Rectal smooth muscle tissue (tissue), 1 donor: ENCODE measurements around the gene DIRAS3.
"Not testable (repeated sequence)": the region's sequence is repeated elsewhere in the genome, so short reads cannot be mapped to it uniquely, and the experiment has no call there.

Source experiments
- H3K27ac ChIP-seq: one replicate; pipeline ENCODE4 v1.7.0; 2013; ENCODE audit warnings: low read depth, low read length, inconsistent platforms
- H3K27me3 ChIP-seq: one replicate; pipeline ENCODE4 v1.7.0; 2013; ENCODE audit warnings: low read length; ENCODE audit not compliant: control insufficient read depth, insufficient read depth
- H3K36me3 ChIP-seq: one replicate; pipeline ENCODE4 v1.7.0; 2013; ENCODE audit warnings: low read length; ENCODE audit not compliant: control insufficient read depth, insufficient read depth
- H3K4me1 ChIP-seq: one replicate; pipeline ENCODE4 v1.7.0; 2013; ENCODE audit warnings: low read length; ENCODE audit not compliant: control insufficient read depth, insufficient read depth
- H3K4me3 ChIP-seq: one replicate; pipeline ENCODE4 v1.7.0; 2013; ENCODE audit warnings: low read length
- H3K9ac ChIP-seq: one replicate; pipeline ENCODE4 v1.7.0; 2013; ENCODE audit warnings: low read length

DIRAS3 gene

DNA sequence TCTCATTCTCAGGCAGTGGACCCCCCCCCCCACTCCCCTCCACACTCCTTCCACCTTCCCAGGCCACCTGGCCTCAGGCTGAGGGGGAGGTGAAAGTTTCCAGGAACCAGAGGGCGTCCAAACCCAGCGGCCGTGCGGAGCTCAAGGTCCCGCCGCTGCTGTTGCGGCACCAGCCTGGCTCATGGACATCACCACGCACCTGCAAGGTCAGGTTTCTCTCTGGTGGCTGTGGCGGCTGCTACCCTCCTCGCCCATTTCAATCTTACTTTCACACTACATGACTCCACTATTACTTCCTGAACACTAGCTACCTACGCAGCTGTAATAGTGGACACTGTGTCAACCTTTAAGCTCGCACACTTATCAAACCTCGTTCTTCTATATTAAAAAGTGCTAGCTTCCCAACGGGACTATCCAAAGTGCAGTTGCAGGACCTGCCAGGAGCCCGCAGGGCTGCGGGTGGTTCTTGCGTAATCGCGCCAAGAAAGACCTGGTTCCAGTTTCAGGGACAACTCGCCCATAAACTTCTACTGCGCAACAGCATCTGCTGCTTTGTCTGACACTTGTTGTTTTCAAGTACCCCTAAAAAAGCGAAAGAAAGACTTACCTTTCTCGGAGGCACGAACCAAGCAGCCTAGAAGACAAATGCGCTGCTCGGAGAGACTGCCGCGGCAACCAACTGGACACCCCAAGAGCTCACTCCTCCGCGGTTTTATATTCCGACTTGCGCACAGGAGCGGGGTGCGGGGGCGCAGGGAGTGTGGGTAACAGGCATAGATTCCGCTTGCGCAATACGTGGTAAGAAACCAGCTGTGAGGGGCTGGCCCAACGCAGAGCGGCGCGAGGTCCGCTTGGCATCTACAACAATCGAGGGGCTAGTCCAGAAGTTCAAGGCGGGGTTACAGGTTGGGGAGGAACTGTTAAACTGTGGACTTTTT lies at the start of gene DIRAS3:
Gene DIRAS3, minus strand, starts transcription at position 687 of the 938 bp plus-strand sequence. CDS start 3,330 bp downstream, outside the sequence.
- H3K4me1 ChIP-seq: no peaks in the 10 kb centered on the region
- peak within 1 kb of the TSS; percentile 23 for H3K4me3 ChIP-seq
- H3K9ac ChIP-seq: no peak within 1 kb of the TSS
- H3K27ac ChIP-seq: no peak within 1 kb of the TSS
- no peaks in the 10 kb centered on the region for H3K36me3 ChIP-seq
- H3K27me3 ChIP-seq: no peaks in the 10 kb centered on the region

DNA sequence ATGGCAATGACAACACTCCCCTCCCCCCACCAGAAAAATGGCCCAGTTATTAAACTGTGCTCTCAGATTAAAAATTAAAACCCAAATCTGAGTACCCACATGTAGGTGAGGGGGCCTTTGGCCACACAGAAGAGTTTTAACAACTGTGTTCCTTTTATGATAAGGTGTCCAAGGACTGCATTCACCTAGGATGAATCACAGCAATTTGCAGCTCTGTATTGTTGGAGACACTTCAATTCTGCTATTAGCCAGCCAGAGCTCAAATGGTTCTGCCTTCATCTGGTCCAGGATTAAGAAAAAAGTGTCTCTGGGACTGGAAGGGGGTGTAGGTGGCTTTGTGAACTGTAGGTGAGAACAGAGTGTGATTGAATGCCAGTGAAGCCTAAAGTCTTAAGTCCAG lies 43.3 kb upstream of the DIRAS3 start:
- Histone ChIP-seq H3K4me1 (no peaks in the 10 kb centered on the region), H3K27ac (no peak overlapping the region), H3K36me3 (no peaks in the 10 kb centered on the region), H3K27me3 (no peaks in the 10 kb centered on the region), H3K9ac (no peak overlapping the region), H3K4me3 (no peak overlapping the region)

GRCh38 chr1:68087184-68087583 lies 36.8 kb upstream of the DIRAS3 start:
- Histone ChIP-seq H3K4me1 (no peaks in the 10 kb centered on the region), H3K4me3 (no peak overlapping the region), H3K27me3 (no peaks in the 10 kb centered on the region), H3K27ac (no peak overlapping the region), H3K9ac (no peak overlapping the region), H3K36me3 (no peaks in the 10 kb centered on the region)

GRCh38 chr1:68085752-68086151 lies 35.3 kb upstream of the DIRAS3 start:
- Histone ChIP-seq H3K4me1 (no peaks in the 10 kb centered on the region), H3K27me3 (no peaks in the 10 kb centered on the region), H3K36me3 (no peaks in the 10 kb centered on the region), H3K27ac (no peak overlapping the region), H3K9ac (no peak overlapping the region), H3K4me3 (no peak overlapping the region)

- Histone ChIP-seq H3K27ac (no peak overlapping the region), H3K9ac (no peak overlapping the region), H3K27me3 (no peaks in the 10 kb centered on the region), H3K4me3 (no peak overlapping the region), H3K36me3 (no peaks in the 10 kb centered on the region), H3K4me1 (no peaks in the 10 kb centered on the region)
Observed at GRCh38 chr1:68083686-68084085, 33.3 kb upstream of the DIRAS3 start.

DNA sequence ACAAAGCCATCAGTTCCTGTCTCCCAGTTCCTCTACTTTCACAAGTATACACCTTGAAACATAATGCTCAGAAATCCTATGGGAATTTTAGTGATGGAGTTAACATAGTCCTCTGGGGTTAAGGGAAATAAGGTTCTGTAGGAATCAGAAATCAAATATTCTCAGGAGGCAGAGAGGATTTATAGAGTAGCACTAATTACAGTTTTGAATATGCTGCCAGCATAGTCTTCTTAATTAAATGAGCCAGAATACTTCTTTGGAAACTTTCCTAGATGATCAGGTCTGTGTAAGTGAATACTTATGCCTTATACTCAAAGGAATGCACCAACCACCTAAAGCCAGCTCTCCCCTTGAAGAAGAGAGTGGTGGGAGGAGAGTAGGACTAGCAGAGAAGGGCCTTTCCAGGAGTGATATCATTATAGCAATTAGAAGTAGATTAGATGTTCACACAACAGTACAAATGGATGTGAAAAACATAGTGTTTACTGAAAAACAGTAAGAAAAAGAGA lies 31.4 kb upstream of the DIRAS3 start:
- H3K36me3 ChIP-seq: no peaks in the 10 kb centered on the region
- no peak overlapping the region for H3K9ac ChIP-seq
- no peak overlapping the region for H3K4me3 ChIP-seq
- no peaks in the 10 kb centered on the region for H3K4me1 ChIP-seq
- H3K27ac ChIP-seq: no peak overlapping the region
- H3K27me3 ChIP-seq: no peaks in the 10 kb centered on the region

GRCh38 chr1:68078647-68079046 lies 28.2 kb upstream of the DIRAS3 start:
- Histone ChIP-seq H3K4me3 (no peak overlapping the region), H3K27ac (no peak overlapping the region), H3K9ac (no peak overlapping the region), H3K27me3 (no peaks in the 10 kb centered on the region), H3K4me1 (no peaks in the 10 kb centered on the region), H3K36me3 (no peaks in the 10 kb centered on the region)

DNA sequence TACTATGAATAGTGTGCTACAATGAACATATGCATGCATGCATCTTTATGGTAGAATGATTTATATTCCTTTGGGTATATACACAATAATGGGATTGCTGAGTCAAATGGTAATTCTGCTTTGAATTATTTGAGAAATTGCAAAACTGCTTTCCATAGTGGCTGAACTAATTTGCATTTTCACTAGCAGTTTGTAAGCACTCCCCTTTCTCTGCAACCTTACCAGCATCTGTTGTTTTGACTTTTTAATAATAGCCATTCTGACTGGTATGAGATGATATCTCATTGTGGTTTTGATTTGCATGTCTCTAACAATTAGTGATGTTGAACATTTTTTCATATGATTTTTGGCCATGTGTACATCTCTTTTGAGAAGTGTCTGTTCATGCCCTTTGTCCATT lies 24.0 kb upstream of the DIRAS3 start:
- H3K4me3 ChIP-seq: no peak overlapping the region
- no peaks in the 10 kb centered on the region for H3K36me3 ChIP-seq
- H3K27ac ChIP-seq: no peak overlapping the region
- H3K9ac ChIP-seq: no peak overlapping the region
- H3K27me3 ChIP-seq: no peaks in the 10 kb centered on the region
- H3K4me1 ChIP-seq: no peaks in the 10 kb centered on the region

DNA sequence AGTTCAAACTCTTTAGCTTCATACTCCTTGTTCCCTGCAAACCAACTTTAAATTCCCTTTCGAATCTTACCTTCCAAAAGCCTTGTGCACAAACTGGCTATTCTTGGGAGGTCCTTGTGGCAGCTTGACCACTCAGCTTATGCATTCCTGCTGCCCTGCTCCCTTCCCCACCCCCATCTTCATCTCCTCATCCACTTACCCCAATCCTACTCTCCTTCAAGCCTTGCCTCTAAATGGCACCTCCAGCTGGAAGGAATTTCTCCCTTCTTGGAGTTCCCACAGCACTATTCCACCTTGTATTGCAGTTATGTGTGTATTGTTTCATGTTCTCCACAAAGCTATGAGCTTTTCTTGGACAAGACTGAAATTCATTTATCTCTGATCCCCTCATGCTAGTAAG lies 15.3 kb upstream of the DIRAS3 start:
- Histone ChIP-seq H3K27me3 (no peaks in the 10 kb centered on the region), H3K27ac (no peak overlapping the region), H3K4me3 (no peak overlapping the region), H3K4me1 (no peaks in the 10 kb centered on the region), H3K9ac (no peak overlapping the region), H3K36me3 (no peaks in the 10 kb centered on the region)

DNA sequence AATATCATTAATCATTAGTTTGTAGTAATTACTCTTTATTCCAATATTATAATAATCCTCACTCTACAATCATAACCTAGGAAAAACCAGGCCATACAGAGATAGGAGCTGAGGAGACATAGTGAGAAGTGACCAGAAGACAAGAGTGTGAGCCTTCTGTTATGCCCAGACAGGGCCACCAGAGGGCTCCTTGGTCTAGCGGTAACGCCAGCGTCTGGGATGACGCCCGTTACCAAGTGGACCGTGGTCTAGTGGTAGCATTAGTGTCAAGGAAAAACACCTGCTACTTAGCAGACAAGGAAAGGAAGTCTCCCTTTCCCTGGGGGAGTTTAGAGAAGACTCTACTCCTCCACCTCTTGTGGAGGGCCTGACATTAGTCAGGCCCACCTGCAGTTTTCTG lies 7.6 kb upstream of the DIRAS3 start:
- not testable (repeated sequence) for H3K36me3 ChIP-seq, H3K4me3 ChIP-seq, H3K9ac ChIP-seq, H3K4me1 ChIP-seq, H3K27ac ChIP-seq, H3K27me3 ChIP-seq

GRCh38 chr1:68057564-68057963 lies 7.1 kb upstream of the DIRAS3 start:
- Histone ChIP-seq H3K9ac (no peak overlapping the region), H3K27me3 (no peaks in the 10 kb centered on the region), H3K4me1 (no peaks in the 10 kb centered on the region), H3K27ac (no peak overlapping the region), H3K4me3 (no peak overlapping the region), H3K36me3 (no peaks in the 10 kb centered on the region)

GRCh38 chr1:68057050-68057449 lies 6.6 kb upstream of the DIRAS3 start:
- Histone ChIP-seq H3K27me3 (no peaks in the 10 kb centered on the region), H3K36me3 (no peaks in the 10 kb centered on the region), H3K4me3 (no peak overlapping the region), H3K4me1 (no peaks in the 10 kb centered on the region), H3K27ac (no peak overlapping the region), H3K9ac (no peak overlapping the region)

- Histone ChIP-seq H3K27ac (no peak overlapping the region), H3K4me3 (peak overlapping the region; percentile 17), H3K9ac (no peak overlapping the region), H3K36me3 (no peaks in the 10 kb centered on the region), H3K4me1 (no peaks in the 10 kb centered on the region), H3K27me3 (no peaks in the 10 kb centered on the region)
Observed at GRCh38 chr1:68051475-68051874, 1.0 kb upstream of the DIRAS3 start.
